Fibroblast of lung (primary cell): Measurements from ENCODE around the gene TERB1.

ENCODE experiments used
- EZH2 ChIP-seq: IDR thresholded peaks from 2 replicates; pipeline ENCODE4 v1.5.1; 2012; ENCODE audit warnings: low read length, control low read depth, mild to moderate bottlenecking; ENCODE audit errors: missing control alignments
- TF ChIP-seq, protein P1 (sequence below), 2 donors: IDR thresholded peaks in 1 of 2; conservative IDR thresholded peaks in 1 of 2; 1 replicate in 1 of 2; 2 replicates in 1 of 2; pipeline ENCODE4 v1.5.1; 2011 to 2012; ENCODE audit warnings: low read length in 2 of 2, control low read depth in 1 of 2, inconsistent platforms in 1 of 2, low read depth in 1 of 2, mild to moderate bottlenecking in 1 of 2

DNA sequence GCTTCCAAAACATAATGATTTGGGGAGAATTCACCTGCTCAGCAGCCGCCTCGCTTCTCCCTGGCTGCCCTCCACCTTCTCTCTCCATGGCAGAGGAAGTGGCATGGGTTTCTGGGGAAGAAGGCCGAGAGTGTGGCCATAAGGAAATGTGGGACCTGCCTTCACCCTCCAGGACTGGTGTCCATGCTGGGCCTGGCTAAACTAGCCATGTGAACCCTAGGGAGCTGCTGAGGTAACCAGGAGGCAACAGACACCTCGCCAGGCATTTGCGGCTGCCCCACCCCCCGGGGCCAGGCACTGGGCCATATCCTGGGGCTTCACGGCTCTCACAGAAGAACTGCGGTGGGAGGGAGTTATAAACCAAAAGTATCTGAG lies 94.9 kb downstream of the TERB1 start:
- TF ChIP-seq, protein P1, sequence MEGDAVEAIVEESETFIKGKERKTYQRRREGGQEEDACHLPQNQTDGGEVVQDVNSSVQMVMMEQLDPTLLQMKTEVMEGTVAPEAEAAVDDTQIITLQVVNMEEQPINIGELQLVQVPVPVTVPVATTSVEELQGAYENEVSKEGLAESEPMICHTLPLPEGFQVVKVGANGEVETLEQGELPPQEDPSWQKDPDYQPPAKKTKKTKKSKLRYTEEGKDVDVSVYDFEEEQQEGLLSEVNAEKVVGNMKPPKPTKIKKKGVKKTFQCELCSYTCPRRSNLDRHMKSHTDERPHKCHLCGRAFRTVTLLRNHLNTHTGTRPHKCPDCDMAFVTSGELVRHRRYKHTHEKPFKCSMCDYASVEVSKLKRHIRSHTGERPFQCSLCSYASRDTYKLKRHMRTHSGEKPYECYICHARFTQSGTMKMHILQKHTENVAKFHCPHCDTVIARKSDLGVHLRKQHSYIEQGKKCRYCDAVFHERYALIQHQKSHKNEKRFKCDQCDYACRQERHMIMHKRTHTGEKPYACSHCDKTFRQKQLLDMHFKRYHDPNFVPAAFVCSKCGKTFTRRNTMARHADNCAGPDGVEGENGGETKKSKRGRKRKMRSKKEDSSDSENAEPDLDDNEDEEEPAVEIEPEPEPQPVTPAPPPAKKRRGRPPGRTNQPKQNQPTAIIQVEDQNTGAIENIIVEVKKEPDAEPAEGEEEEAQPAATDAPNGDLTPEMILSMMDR (conservative IDR thresholded peaks at IDR 0.05 in 1 of 2, IDR thresholded peaks at IDR 0.05 in 1 of 2; ENCODE audit: low read depth in 1 of 2, low read length in 2 of 2): no peak
- no peak for TF ChIP-seq EZH2
